Spleen (tissue), 7 donors: ENCODE measurements around the gene TMEM174.

Experiments
- POLR2A ChIP-seq, 3 donors: fragments of 450-650 bp; IDR thresholded peaks; one replicate each; pipeline ENCODE4 v1.5.1; 2017; ENCODE audit warnings: antibody characterized with exemption in 3 of 3, mild to moderate bottlenecking in 1 of 3
- POLR2AphosphoS5 ChIP-seq, 3 donors: sonication (generic); formaldehyde crosslinking; IDR thresholded peaks; one replicate each; pipeline ENCODE4 v1.5.1; 2017; ENCODE audit warnings: antibody characterized with exemption in 3 of 3
- TF ChIP-seq, protein P1 (sequence below), 11 experiments: fragments of 200-600 bp in 7 of 11; fragments of 450-650 bp in 4 of 11; sonication (generic) in 4 of 11; IDR thresholded peaks in 8 of 11; conservative IDR thresholded peaks in 3 of 11; 1 replicate in 7 of 11; 2 replicates in 4 of 11; pipeline versions ENCODE4 v1.4.0 to v1.8.0; 2016 to 2021; ENCODE audit warnings: antibody characterized with exemption in 11 of 11, inconsistent platforms in 4 of 11, mild to moderate bottlenecking in 1 of 11
- donor health status: DM: no; HTN: no; CAD: no; lungs with moderate emphysema.
- donor health status: DM: no; HTN: no; CAD: no.
- donor health status: DM: no; HTN: no; CAD: no.

- TF ChIP-seq, protein P1, sequence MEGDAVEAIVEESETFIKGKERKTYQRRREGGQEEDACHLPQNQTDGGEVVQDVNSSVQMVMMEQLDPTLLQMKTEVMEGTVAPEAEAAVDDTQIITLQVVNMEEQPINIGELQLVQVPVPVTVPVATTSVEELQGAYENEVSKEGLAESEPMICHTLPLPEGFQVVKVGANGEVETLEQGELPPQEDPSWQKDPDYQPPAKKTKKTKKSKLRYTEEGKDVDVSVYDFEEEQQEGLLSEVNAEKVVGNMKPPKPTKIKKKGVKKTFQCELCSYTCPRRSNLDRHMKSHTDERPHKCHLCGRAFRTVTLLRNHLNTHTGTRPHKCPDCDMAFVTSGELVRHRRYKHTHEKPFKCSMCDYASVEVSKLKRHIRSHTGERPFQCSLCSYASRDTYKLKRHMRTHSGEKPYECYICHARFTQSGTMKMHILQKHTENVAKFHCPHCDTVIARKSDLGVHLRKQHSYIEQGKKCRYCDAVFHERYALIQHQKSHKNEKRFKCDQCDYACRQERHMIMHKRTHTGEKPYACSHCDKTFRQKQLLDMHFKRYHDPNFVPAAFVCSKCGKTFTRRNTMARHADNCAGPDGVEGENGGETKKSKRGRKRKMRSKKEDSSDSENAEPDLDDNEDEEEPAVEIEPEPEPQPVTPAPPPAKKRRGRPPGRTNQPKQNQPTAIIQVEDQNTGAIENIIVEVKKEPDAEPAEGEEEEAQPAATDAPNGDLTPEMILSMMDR (IDR thresholded peaks at IDR 0.05 in 8 of 11, conservative IDR thresholded peaks at IDR 0.05 in 3 of 11) = no peak
- no peak for TF ChIP-seq POLR2A (IDR thresholded peaks at IDR 0.05)
- no peak for TF ChIP-seq POLR2AphosphoS5 (IDR thresholded peaks at IDR 0.05)
Measured at GRCh38 chr5:73218552-73219171, 45.7 kb downstream of the TMEM174 start.
